Epithelial cell of proximal tubule (primary cell): ENCODE data around the gene GSE1. TPM values are rescaled to one million over a fixed set of nuclear protein-coding genes. Genes with fewer than 3 reads are reported as not detected.
A peak's percentile ranks its signal among the peaks of the same experiment; 100 is the strongest.

ENCODE experiments used
- DNase-seq: peaks from one replicate; pipeline ENCODE4 v3.0.0-alpha.2; 2011; ENCODE audit warnings: low read depth
- H3K4me3 ChIP-seq: 2 replicates; pipeline ENCODE4 v1.5.1; 2011; ENCODE audit warnings: low read depth, mild to moderate bottlenecking, low read length
- CTCF ChIP-seq: conservative IDR thresholded peaks from 2 replicates; pipeline ENCODE4 v1.5.1; 2012; ENCODE audit warnings: low read depth, mild to moderate bottlenecking, low read length
- total RNA-seq: library from RNA; depleted of rRNA; stranded (reverse); fragments of >200 nt; gene quantifications from 2 replicates; pipeline ENCODE4 v1.2.3, GENCODE V29; 2015

Gene GSE1
- total RNA-seq, result 19.4 and 41.9 TPM in 2 replicates

- DNase-seq, result peak; percentile 32
- H3K4me3 ChIP-seq, result peak within 1 kb of the TSS; percentile 81
- TF ChIP-seq CTCF, result no peak
Measured at GRCh38 chr16:85612801-85613603, at the start of gene GSE1. GSE1 (plus strand) TSS chr16:85613322; CDS start chr16:85613392, 70 bp downstream.

- DNase-seq, result peak; percentile 60
- peak overlapping the region; percentile 39 for H3K4me3 ChIP-seq
- TF ChIP-seq CTCF, result peak; percentile 55
Measured at GRCh38 chr16:85563515-85564276, 49.4 kb upstream of the GSE1 start.

GRCh38 chr16:85564277-85565051, 48.7 kb upstream of the GSE1 start:
- peak overlapping the region; percentile 39 for H3K4me3 ChIP-seq
- peak; percentile 79 for TF ChIP-seq CTCF
- no peak for DNase-seq

DNA sequence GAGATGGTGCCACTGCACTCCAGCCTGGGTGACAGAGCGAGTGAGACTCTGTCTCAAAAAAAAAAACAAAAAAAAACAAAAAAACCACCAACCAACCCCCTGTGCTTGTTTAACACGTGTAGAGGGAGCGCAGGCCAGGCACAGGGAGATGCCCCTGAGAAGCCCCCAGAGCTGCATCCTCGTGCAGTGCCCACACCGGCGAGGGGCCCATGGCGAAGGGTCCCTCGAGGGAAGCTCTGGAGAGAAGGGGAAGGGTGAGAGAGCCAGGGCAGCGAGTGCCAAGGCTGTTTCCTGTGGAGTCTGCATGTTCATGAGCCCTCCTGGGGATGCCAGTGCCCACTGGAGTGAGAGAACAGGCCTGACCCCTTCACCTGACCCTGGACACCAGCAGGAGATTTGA, 47.8 kb upstream of the GSE1 start:
- DNase-seq, result no peak
- TF ChIP-seq CTCF, result no peak
- H3K4me3 ChIP-seq, result no peak overlapping the region

DNA sequence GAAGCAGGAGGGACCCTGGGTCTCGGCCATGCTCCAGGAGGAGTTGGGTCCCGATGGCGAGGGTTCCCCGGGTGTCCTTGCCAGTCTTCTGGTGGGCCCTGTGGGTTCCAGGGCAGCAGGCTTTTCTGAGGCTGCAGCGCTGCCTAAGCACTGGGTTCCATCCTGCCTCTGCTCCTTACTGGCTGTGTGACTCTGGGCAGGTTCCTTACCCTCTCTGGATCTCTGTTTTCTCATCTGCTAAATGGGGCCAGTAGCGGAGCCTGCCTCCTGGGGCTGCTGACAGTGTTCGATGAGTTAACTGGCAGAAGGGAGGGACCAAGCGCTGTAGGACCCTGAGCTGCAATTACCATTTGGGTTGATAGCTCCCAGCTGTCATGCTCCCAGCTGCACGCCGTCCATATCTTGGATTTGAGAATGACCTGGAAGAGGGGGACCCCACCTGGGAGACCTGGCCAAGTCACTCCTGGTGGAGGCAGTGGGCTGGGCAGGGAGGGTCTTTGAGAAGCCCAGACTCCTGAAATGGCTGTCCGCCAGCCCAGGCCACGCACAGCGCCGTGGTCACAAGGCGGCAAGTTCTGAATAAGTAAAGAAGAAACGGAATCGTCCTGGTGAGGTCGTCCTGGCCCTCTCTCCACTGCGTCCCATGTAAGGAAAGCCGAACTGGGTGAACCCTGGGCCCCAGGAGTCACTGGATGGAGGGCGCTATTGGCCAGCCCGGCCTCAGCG, 47.2 kb upstream of the GSE1 start:
- no peak for TF ChIP-seq CTCF

DNA sequence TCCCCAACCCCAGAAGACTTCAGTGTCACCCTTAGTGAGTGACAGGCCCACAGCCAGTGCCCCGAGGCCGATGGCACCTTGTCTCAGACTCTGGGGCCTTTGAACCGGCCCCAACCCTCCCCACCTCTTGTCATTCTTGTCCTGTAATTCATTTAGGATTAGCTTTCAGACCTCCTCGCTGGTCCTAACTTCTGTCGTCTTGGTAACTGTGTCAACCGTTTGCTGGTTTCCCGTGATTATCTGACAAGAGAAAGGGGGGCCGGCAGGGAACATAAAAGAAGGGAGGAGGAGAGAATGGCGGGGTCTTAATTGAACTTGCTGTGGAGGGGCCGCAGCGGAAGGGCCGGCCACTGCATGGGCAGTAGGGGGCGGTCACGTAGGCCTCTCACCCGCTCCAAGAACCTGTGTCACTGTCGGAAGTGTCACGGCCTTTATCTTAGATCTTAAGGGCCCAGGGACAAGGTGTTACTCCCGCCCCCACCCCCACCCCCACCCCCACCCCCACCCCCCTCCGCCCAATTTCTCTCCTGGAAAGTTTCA, 46.5 kb upstream of the GSE1 start:
- TF ChIP-seq CTCF, result no peak
- DNase-seq, result no peak
- H3K4me3 ChIP-seq, result no peak overlapping the region

More for the DNA sequence above, 47.2 kb upstream of the GSE1 start:
- DNase-seq, result no peak
- H3K4me3 ChIP-seq, result no peak overlapping the region
